ENCODE results near the gene MTFMT.

DNA sequence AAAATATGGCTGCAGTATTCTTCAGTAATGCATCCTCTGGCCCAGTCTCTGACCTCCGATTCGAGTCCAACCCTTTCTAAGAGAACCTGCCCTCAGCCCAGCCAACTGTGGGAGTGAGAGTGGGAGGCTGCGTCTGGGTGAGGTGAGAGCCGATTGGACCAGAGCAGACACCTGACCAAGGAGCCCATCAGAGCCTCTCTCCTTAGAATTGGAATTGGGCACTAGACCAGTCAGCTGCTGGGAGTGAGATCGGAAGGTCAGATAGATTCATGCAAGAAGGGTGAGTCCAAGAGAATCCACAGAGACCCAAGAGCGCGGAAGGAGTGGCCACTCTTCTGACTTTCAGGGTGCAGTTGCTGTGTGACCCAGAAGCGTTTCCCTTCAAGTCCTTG, 28.1 kb upstream of the MTFMT start:
- TF ChIP-seq YY1 (IDR thresholded peaks at IDR 0.05; ENCODE audit: insufficient read depth, insufficient read length) (no peak), ZNF274 (IDR thresholded peaks at IDR 0.05; ENCODE audit: low read depth, low read length) (no peak), SUZ12 (IDR thresholded peaks at IDR 0.05; ENCODE audit: extremely low read depth, insufficient read depth, insufficient read length) (no peak)

Measured in NT2/D1 (cell line).